Measurements from ENCODE around the gene NDUFB11. TPM values are rescaled to one million over a fixed set of nuclear protein-coding genes. Genes with fewer than 3 reads are reported as not detected.
"Not testable (repeated sequence)": the region's sequence is repeated elsewhere in the genome, so short reads cannot be mapped to it uniquely, and the experiment has no call there.

Gene NDUFB11
- total RNA-seq, 5 donors from 2014 or later (not counting 1 experiment from before 2014, with no cell fraction given): 52.9 to 64.1 (median 57.8) TPM

- POLR2A ChIA-PET; H3K4me3 ChIP-seq (ENCODE audit: control insufficient read depth in 1 of 2, extremely low read depth in 1 of 2, low read length in 1 of 2); H3K9me3 Mint-ChIP-seq; H3K4me3 Mint-ChIP-seq; H3K36me3 Mint-ChIP-seq; H3K27ac Mint-ChIP-seq; H3K4me1 ChIP-seq (ENCODE audit: control insufficient read depth in 1 of 2, extremely low read depth in 1 of 2, insufficient read depth in 2 of 2, low read length in 2 of 2); H3K27me3 ChIP-seq (replicated peaks in 1 of 2; ENCODE audit: control insufficient read depth in 2 of 2, extremely low read depth in 1 of 2, insufficient read depth in 2 of 2, low read length in 1 of 2); DNase-seq; H3K27ac ChIP-seq (ENCODE audit: low read length); H3K36me3 ChIP-seq (ENCODE audit: control insufficient read depth in 2 of 2, extremely low read depth in 1 of 2, insufficient read depth in 1 of 2, low read length in 1 of 2); H3K27me3 Mint-ChIP-seq; ATAC-seq (replicated peaks in 1 of 4); H3K9me3 ChIP-seq; H3K4me1 Mint-ChIP-seq: not testable (repeated sequence)
- no CpG with 5 or more reads among the region's 3 CpGs for WGBS (ENCODE audit: insufficient coverage)
- CTCF ChIA-PET: interaction anchor here in 1 of 2 donors (0.6 kb wide), 1 partner anchor 42 kb away, joined by 3 read pairs; no protein-coding TSS in a partner anchor
These were observed 20.0 kb downstream of the NDUFB11 start for GRCh38 chrX:47124466-47124865.

GRCh38 chrX:47116551-47117110 is 27.9 kb downstream of the NDUFB11 start:
- H3K36me3 ChIP-seq (ENCODE audit: control insufficient read depth in 2 of 2, extremely low read depth in 1 of 2, insufficient read depth in 1 of 2, low read length in 1 of 2); H3K27me3 ChIP-seq (replicated peaks in 1 of 2; ENCODE audit: control insufficient read depth in 2 of 2, extremely low read depth in 1 of 2, insufficient read depth in 2 of 2, low read length in 1 of 2); H3K4me3 Mint-ChIP-seq; H3K9me3 Mint-ChIP-seq; CTCF ChIA-PET; H3K9me3 ChIP-seq; H3K4me1 Mint-ChIP-seq; H3K4me1 ChIP-seq (ENCODE audit: control insufficient read depth in 1 of 2, extremely low read depth in 1 of 2, insufficient read depth in 2 of 2, low read length in 2 of 2); DNase-seq; ATAC-seq (replicated peaks in 1 of 4); H3K27ac ChIP-seq (ENCODE audit: low read length); H3K27ac Mint-ChIP-seq; POLR2A ChIA-PET; H3K36me3 Mint-ChIP-seq; H3K4me3 ChIP-seq (ENCODE audit: control insufficient read depth in 1 of 2, extremely low read depth in 1 of 2, low read length in 1 of 2): not testable (repeated sequence)
- peaks cover 0 to 14% of the 10 kb centered on the region in 2 donors for H3K27me3 Mint-ChIP-seq
- WGBS (ENCODE audit: insufficient coverage): 89% methylated on average over 3 of the region's 7 CpGs

GRCh38 chrX:47112316-47112954 is 32.1 kb downstream of the NDUFB11 start:
- no peak overlapping the region for H3K27ac Mint-ChIP-seq
- Histone ChIP-seq H3K4me1 (ENCODE audit: control insufficient read depth in 1 of 2, extremely low read depth in 1 of 2, insufficient read depth in 2 of 2, low read length in 2 of 2) (no peaks in the 10 kb centered on the region), H3K9me3 (no peaks in the 10 kb centered on the region), H3K27me3 (replicated peaks in 1 of 2; ENCODE audit: control insufficient read depth in 2 of 2, extremely low read depth in 1 of 2, insufficient read depth in 2 of 2, low read length in 1 of 2) (no peaks in the 10 kb centered on the region), H3K4me3 (ENCODE audit: control insufficient read depth in 1 of 2, extremely low read depth in 1 of 2, low read length in 1 of 2) (no peak overlapping the region), H3K27ac (ENCODE audit: low read length) (no peak overlapping the region), H3K36me3 (ENCODE audit: control insufficient read depth in 2 of 2, extremely low read depth in 1 of 2, insufficient read depth in 1 of 2, low read length in 1 of 2) (no peaks in the 10 kb centered on the region)
- ChIA-PET CTCF (no interaction called here), POLR2A (interaction anchor here in 1 of 2 donors (0.6 kb wide), 1 partner anchor 119 kb away, joined by 4 read pairs; no protein-coding TSS in a partner anchor)
- H3K36me3 Mint-ChIP-seq: no peaks in the 10 kb centered on the region
- peaks cover 0 to 10% of the 10 kb centered on the region in 2 donors for H3K27me3 Mint-ChIP-seq
- no peaks in the 10 kb centered on the region for H3K4me1 Mint-ChIP-seq
- H3K4me3 Mint-ChIP-seq: no peak overlapping the region
- no peaks in the 10 kb centered on the region for H3K9me3 Mint-ChIP-seq
- WGBS (ENCODE audit: insufficient coverage): 80% methylated on average over 3 of the region's 9 CpGs
- no peak for DNase-seq
- no peak for ATAC-seq (replicated peaks in 1 of 4)

- H3K4me1 Mint-ChIP-seq; H3K9me3 Mint-ChIP-seq; H3K4me3 Mint-ChIP-seq; H3K36me3 Mint-ChIP-seq; H3K4me1 ChIP-seq (ENCODE audit: control insufficient read depth in 1 of 2, extremely low read depth in 1 of 2, insufficient read depth in 2 of 2, low read length in 2 of 2); H3K9me3 ChIP-seq; POLR2A ChIA-PET; H3K4me3 ChIP-seq (ENCODE audit: control insufficient read depth in 1 of 2, extremely low read depth in 1 of 2, low read length in 1 of 2); H3K27ac ChIP-seq (ENCODE audit: low read length); DNase-seq; ATAC-seq (replicated peaks in 1 of 4); H3K27me3 Mint-ChIP-seq; H3K27me3 ChIP-seq (replicated peaks in 1 of 2; ENCODE audit: control insufficient read depth in 2 of 2, extremely low read depth in 1 of 2, insufficient read depth in 2 of 2, low read length in 1 of 2); H3K36me3 ChIP-seq (ENCODE audit: control insufficient read depth in 2 of 2, extremely low read depth in 1 of 2, insufficient read depth in 1 of 2, low read length in 1 of 2); H3K27ac Mint-ChIP-seq; CTCF ChIA-PET: not testable (repeated sequence)
- no CpG with 5 or more reads among the region's 40 CpGs for WGBS (ENCODE audit: insufficient coverage)
These were observed 33.4 kb downstream of the NDUFB11 start for GRCh38 chrX:47110936-47111615.

- Histone ChIP-seq H3K9me3 (no peaks in the 10 kb centered on the region), H3K36me3 (ENCODE audit: control insufficient read depth in 2 of 2, extremely low read depth in 1 of 2, insufficient read depth in 1 of 2, low read length in 1 of 2) (no peaks in the 10 kb centered on the region), H3K27ac (ENCODE audit: low read length) (no peak overlapping the region), H3K4me1 (ENCODE audit: control insufficient read depth in 1 of 2, extremely low read depth in 1 of 2, insufficient read depth in 2 of 2, low read length in 2 of 2) (no peaks in the 10 kb centered on the region), H3K27me3 (replicated peaks in 1 of 2; ENCODE audit: control insufficient read depth in 2 of 2, extremely low read depth in 1 of 2, insufficient read depth in 2 of 2, low read length in 1 of 2) (peaks cover 0 to 3% of the 10 kb centered on the region in 2 experiments), H3K4me3 (ENCODE audit: control insufficient read depth in 1 of 2, extremely low read depth in 1 of 2, low read length in 1 of 2) (no peak overlapping the region)
- no peak for DNase-seq
- H3K27me3 Mint-ChIP-seq: peaks cover 0 to 13% of the 10 kb centered on the region in 2 donors
- H3K36me3 Mint-ChIP-seq: no peaks in the 10 kb centered on the region
- no peaks in the 10 kb centered on the region for H3K4me1 Mint-ChIP-seq
- WGBS (ENCODE audit: insufficient coverage): no CpG with 5 or more reads among the region's 4 CpGs
- no peak overlapping the region for H3K27ac Mint-ChIP-seq
- ATAC-seq (replicated peaks in 1 of 4): no peak
- CTCF ChIA-PET: no interaction called here
- H3K9me3 Mint-ChIP-seq: no peaks in the 10 kb centered on the region
- POLR2A ChIA-PET: no interaction called here
- H3K4me3 Mint-ChIP-seq: no peak overlapping the region
These were observed 43.3 kb downstream of the NDUFB11 start for GRCh38 chrX:47101206-47101605.

GRCh38 chrX:47098338-47099094 is 46.0 kb downstream of the NDUFB11 start:
- no peaks in the 10 kb centered on the region for H3K9me3 ChIP-seq
- ATAC-seq (replicated peaks in 1 of 4) (no peak), DNase-seq (no peak)
- H3K4me3 ChIP-seq (ENCODE audit: control insufficient read depth in 1 of 2, extremely low read depth in 1 of 2, low read length in 1 of 2): no peak overlapping the region
- ChIA-PET POLR2A (no interaction called here), CTCF (no interaction called here)
- H3K36me3 ChIP-seq (ENCODE audit: control insufficient read depth in 2 of 2, extremely low read depth in 1 of 2, insufficient read depth in 1 of 2, low read length in 1 of 2): no peaks in the 10 kb centered on the region
- Mint-ChIP-seq H3K36me3 (no peaks in the 10 kb centered on the region), H3K4me1 (no peaks in the 10 kb centered on the region), H3K9me3 (no peaks in the 10 kb centered on the region), H3K4me3 (no peak overlapping the region), H3K27ac (no peak overlapping the region), H3K27me3 (peaks cover 0 to 12% of the 10 kb centered on the region in 2 donors)
- H3K27ac ChIP-seq (ENCODE audit: low read length): no peak overlapping the region
- no peaks in the 10 kb centered on the region for H3K4me1 ChIP-seq (ENCODE audit: control insufficient read depth in 1 of 2, extremely low read depth in 1 of 2, insufficient read depth in 2 of 2, low read length in 2 of 2)
- peaks cover 0 to 3% of the 10 kb centered on the region in 2 experiments for H3K27me3 ChIP-seq (replicated peaks in 1 of 2; ENCODE audit: control insufficient read depth in 2 of 2, extremely low read depth in 1 of 2, insufficient read depth in 2 of 2, low read length in 1 of 2)
- WGBS (ENCODE audit: insufficient coverage): no CpG with 5 or more reads among the region's 2 CpGs
